ENCODE measurements around the gene NLRP5. TPM values are rescaled to one million over a fixed set of nuclear protein-coding genes. Genes with fewer than 3 reads are reported as not detected.

NLRP5 gene
- total RNA-seq, 1 experiment from 2014 or later, result not detected

GRCh38 chr19:56101746-56102535, 115.4 kb downstream of the NLRP5 start:
- TSS peak; percentile 17 for BruUV-seq (replicated peaks)
- DNase-seq, result no peak
- H3K36me3 Mint-ChIP-seq (ENCODE audit: insufficient read depth, unreplicated experiment), result peaks cover 69% of the 10 kb centered on the region
- no peaks in the 10 kb centered on the region for H3K9me3 ChIP-seq
- peaks cover 6% of the 10 kb centered on the region for H3K36me3 ChIP-seq (ENCODE audit: control insufficient read depth, insufficient read depth, low read length)
- H3K4me3 Mint-ChIP-seq (ENCODE audit: unreplicated experiment), result no peak overlapping the region
- H3K4me1 ChIP-seq, result no peaks in the 10 kb centered on the region
- ChIA-PET CTCF (no interaction called here), POLR2A (no interaction called here)
- intact Hi-C loops (cut with micrococcal nuclease; ENCODE audit: unreplicated experiment), result no loop called here
- peaks cover 6% of the 10 kb centered on the region for H3K4me1 Mint-ChIP-seq (ENCODE audit: low read depth, unreplicated experiment)
- H3K27ac Mint-ChIP-seq (ENCODE audit: unreplicated experiment), result no peak overlapping the region
- H3K9me3 Mint-ChIP-seq (ENCODE audit: unreplicated experiment), result no peaks in the 10 kb centered on the region
- no peaks in the 10 kb centered on the region for H3K27me3 Mint-ChIP-seq (ENCODE audit: insufficient read depth, unreplicated experiment)
- H3K27me3 ChIP-seq (replicated peaks; ENCODE audit: control insufficient read depth, insufficient read depth, low read length), result no peaks in the 10 kb centered on the region
- H3K4me3 ChIP-seq (ENCODE audit: low read depth, low read length), result no peak overlapping the region
- no peak for TF ChIP-seq CTCF (IDR thresholded peaks at IDR 0.05; ENCODE audit: insufficient read depth in 1 of 2, low read depth in 1 of 2, low read length in 1 of 2, severe bottlenecking in 1 of 2, unreplicated experiment in 1 of 2)

GRCh38 chr19:56103027-56103614, 116.5 kb downstream of the NLRP5 start:
- Mint-ChIP-seq H3K27ac (ENCODE audit: unreplicated experiment) (no peak overlapping the region), H3K27me3 (ENCODE audit: insufficient read depth, unreplicated experiment) (no peaks in the 10 kb centered on the region), H3K4me3 (ENCODE audit: unreplicated experiment) (no peak overlapping the region), H3K4me1 (ENCODE audit: low read depth, unreplicated experiment) (peaks cover 6% of the 10 kb centered on the region), H3K36me3 (ENCODE audit: insufficient read depth, unreplicated experiment) (peaks cover 68% of the 10 kb centered on the region), H3K9me3 (ENCODE audit: unreplicated experiment) (no peaks in the 10 kb centered on the region)
- no peak for TF ChIP-seq CTCF (IDR thresholded peaks at IDR 0.05; ENCODE audit: insufficient read depth in 1 of 2, low read depth in 1 of 2, low read length in 1 of 2, severe bottlenecking in 1 of 2, unreplicated experiment in 1 of 2)
- Histone ChIP-seq H3K36me3 (ENCODE audit: control insufficient read depth, insufficient read depth, low read length) (peaks cover 6% of the 10 kb centered on the region), H3K9me3 (no peaks in the 10 kb centered on the region), H3K27me3 (replicated peaks; ENCODE audit: control insufficient read depth, insufficient read depth, low read length) (no peaks in the 10 kb centered on the region), H3K4me3 (ENCODE audit: low read depth, low read length) (no peak overlapping the region), H3K4me1 (no peaks in the 10 kb centered on the region)
- DNase-seq, result no peak
- intact Hi-C loops (cut with micrococcal nuclease; ENCODE audit: unreplicated experiment), result no loop called here
- BruUV-seq (replicated peaks), result no TSS peak
- ChIA-PET CTCF (no interaction called here), POLR2A (no interaction called here)

GRCh38 chr19:56104423-56104822, 117.8 kb downstream of the NLRP5 start:
- no TSS peak for BruUV-seq (replicated peaks)
- H3K27me3 Mint-ChIP-seq (ENCODE audit: insufficient read depth, unreplicated experiment), result no peaks in the 10 kb centered on the region
- Histone ChIP-seq H3K4me3 (ENCODE audit: low read depth, low read length) (no peak overlapping the region), H3K36me3 (ENCODE audit: control insufficient read depth, insufficient read depth, low read length) (peaks cover 4% of the 10 kb centered on the region), H3K4me1 (no peaks in the 10 kb centered on the region), H3K9me3 (no peaks in the 10 kb centered on the region), H3K27me3 (replicated peaks; ENCODE audit: control insufficient read depth, insufficient read depth, low read length) (no peaks in the 10 kb centered on the region)
- CTCF ChIA-PET, result interaction anchor here (1.0 to 1.4 kb wide), 2 partner anchors 67 to 229 kb away, joined by 3 to 4 read pairs; no protein-coding TSS in a partner anchor
- H3K27ac Mint-ChIP-seq (ENCODE audit: unreplicated experiment), result no peak overlapping the region
- no peak overlapping the region for H3K4me3 Mint-ChIP-seq (ENCODE audit: unreplicated experiment)
- peaks cover 77% of the 10 kb centered on the region for H3K36me3 Mint-ChIP-seq (ENCODE audit: insufficient read depth, unreplicated experiment)
- TF ChIP-seq CTCF (IDR thresholded peaks at IDR 0.05; ENCODE audit: insufficient read depth in 1 of 2, low read depth in 1 of 2, low read length in 1 of 2, severe bottlenecking in 1 of 2, unreplicated experiment in 1 of 2), result no peak
- no peak for DNase-seq
- no peaks in the 10 kb centered on the region for H3K9me3 Mint-ChIP-seq (ENCODE audit: unreplicated experiment)
- POLR2A ChIA-PET, result no interaction called here
- intact Hi-C loops (cut with micrococcal nuclease; ENCODE audit: unreplicated experiment), result no loop called here
- peaks cover 6% of the 10 kb centered on the region for H3K4me1 Mint-ChIP-seq (ENCODE audit: low read depth, unreplicated experiment)

All from Caco-2 (cell line).